PFSK-1 (cell line): ENCODE measurements around the gene MCM5.

Experiments used
- FOXP2 ChIP-seq: optimal IDR thresholded peaks from 2 replicates; pipeline ENCODE3; 2011; ENCODE audit warnings: borderline replicate concordance, control low read depth, inconsistent platforms; ENCODE audit not compliant: insufficient read depth; ENCODE audit errors: extremely low read length, extremely low read depth
- POLR2AphosphoS5 ChIP-seq: IDR thresholded peaks from 2 replicates; pipeline ENCODE4 v1.6.1; 2012; ENCODE audit warnings: low read depth, mild to moderate bottlenecking, control low read depth, low read length, moderate library complexity
- SIN3A ChIP-seq: IDR thresholded peaks from 2 replicates; pipeline ENCODE4 v1.6.1; 2012; ENCODE audit warnings: mild to moderate bottlenecking, low read length, moderate library complexity, borderline replicate concordance; ENCODE audit not compliant: insufficient read depth
- TAF1 ChIP-seq: IDR thresholded peaks from 2 replicates; pipeline ENCODE4 v1.6.1; 2012; ENCODE audit warnings: low read length, control low read depth, borderline replicate concordance; ENCODE audit not compliant: insufficient read depth
- TF ChIP-seq, protein P1 (sequence below), 2 experiments: IDR thresholded peaks; 2 replicates each; pipeline versions ENCODE4 v1.6.1 to v1.8.0; 2011 to 2012; ENCODE audit warnings: low read depth in 2 of 2, low read length in 2 of 2, control low read depth in 1 of 2, inconsistent platforms in 1 of 2, mild to moderate bottlenecking in 1 of 2, moderate library complexity in 1 of 2; ENCODE audit not compliant: insufficient read depth in 1 of 2

MCM5 gene

DNA sequence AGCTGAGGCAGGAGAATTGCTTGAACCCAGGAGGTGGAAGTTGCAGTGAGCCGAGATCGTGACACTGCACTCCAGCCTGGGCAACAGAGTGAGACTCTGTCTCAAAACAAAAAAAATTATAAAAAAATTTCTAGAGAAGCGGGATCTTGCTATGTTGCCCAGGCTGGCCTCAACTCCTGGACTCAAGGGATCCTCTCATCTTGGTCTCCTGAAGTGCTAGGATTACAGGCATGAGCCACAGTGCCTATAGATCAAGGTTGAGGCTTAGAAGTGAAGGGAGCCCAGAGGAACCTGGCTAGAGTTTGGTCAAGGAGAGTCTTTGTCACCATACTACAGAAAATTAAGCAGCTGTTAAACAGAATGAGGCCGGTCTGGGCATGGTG lies 1.4 kb upstream of the MCM5 start:
- TF ChIP-seq, protein P1, sequence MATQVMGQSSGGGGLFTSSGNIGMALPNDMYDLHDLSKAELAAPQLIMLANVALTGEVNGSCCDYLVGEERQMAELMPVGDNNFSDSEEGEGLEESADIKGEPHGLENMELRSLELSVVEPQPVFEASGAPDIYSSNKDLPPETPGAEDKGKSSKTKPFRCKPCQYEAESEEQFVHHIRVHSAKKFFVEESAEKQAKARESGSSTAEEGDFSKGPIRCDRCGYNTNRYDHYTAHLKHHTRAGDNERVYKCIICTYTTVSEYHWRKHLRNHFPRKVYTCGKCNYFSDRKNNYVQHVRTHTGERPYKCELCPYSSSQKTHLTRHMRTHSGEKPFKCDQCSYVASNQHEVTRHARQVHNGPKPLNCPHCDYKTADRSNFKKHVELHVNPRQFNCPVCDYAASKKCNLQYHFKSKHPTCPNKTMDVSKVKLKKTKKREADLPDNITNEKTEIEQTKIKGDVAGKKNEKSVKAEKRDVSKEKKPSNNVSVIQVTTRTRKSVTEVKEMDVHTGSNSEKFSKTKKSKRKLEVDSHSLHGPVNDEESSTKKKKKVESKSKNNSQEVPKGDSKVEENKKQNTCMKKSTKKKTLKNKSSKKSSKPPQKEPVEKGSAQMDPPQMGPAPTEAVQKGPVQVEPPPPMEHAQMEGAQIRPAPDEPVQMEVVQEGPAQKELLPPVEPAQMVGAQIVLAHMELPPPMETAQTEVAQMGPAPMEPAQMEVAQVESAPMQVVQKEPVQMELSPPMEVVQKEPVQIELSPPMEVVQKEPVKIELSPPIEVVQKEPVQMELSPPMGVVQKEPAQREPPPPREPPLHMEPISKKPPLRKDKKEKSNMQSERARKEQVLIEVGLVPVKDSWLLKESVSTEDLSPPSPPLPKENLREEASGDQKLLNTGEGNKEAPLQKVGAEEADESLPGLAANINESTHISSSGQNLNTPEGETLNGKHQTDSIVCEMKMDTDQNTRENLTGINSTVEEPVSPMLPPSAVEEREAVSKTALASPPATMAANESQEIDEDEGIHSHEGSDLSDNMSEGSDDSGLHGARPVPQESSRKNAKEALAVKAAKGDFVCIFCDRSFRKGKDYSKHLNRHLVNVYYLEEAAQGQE (IDR thresholded peaks at IDR 0.05; ENCODE audit: insufficient read depth in 1 of 2, low read depth in 2 of 2, low read length in 2 of 2), result no peak
- TF ChIP-seq SIN3A (no peak), POLR2AphosphoS5 (no peak), TAF1 (no peak), FOXP2 (no peak)

DNA sequence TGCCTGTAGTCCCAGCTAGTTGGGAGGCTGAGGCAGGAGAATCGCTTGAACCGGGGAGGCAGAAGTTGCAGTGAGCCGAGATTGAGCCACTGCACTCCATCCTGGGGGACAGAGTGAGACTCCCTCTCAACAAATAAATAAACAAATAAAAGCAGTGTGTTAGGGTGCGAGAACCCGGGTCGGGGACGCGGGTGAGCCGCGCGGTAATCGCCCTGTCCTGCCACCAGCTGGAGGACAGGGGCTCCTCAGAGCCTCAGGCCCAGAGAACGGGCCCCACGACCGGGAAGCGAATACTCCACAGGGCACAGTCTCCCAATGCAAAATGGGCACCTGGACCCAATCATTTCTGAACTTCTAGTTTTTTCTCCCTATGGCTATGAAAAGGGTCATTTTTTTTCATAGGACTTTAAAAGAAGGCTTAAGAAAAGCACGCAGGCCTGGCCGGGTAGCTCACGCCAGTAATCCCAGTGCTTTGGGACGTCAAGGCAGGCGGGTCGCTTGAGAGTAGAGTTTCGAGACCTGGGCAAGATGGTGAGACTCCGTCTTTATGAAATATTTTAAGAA lies 744 bp upstream of the MCM5 start:
- TF ChIP-seq POLR2AphosphoS5, result no peak

DNA sequence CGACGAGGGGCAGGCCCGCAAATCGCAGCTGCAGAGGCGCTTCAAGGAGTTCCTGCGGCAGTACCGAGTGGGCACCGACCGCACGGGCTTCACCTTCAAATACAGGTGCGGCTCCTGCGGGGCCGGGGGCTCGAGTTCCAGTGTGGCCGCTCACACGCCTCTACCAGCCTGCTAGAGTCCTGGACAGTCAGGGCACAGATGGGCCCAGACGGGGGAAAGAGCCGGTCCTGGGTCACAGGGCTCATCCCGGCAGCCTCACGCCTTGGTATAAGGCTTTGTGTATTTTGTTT lies 506 bp downstream of the MCM5 start:
- TF ChIP-seq POLR2AphosphoS5 (no peak), FOXP2 (no peak), SIN3A (no peak), TAF1 (no peak)
- TF ChIP-seq, protein P1 (IDR thresholded peaks at IDR 0.05; ENCODE audit: insufficient read depth in 1 of 2, low read depth in 2 of 2, low read length in 2 of 2), result no peak

DNA sequence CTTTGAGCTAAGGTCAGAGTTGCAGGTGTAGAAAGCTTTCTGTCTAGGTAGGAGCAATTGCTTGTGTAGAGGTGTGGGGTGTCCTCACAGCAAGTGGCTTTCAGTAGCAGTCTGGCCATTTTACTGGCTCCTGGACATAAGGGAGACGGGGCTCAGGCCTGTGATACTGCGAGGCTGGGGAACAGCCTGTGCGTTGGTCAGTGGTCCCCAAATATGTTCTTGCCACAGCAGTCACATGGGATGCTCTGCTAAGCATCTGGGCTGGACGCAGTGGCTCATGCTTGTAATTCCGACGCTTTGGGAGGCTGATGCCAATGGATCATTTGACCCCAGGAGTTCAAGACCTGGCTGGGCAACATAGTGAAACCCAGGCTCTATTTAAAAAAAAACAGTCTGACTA lies 1.9 kb downstream of the MCM5 start:
- TF ChIP-seq, protein P1 (IDR thresholded peaks at IDR 0.05; ENCODE audit: insufficient read depth in 1 of 2, low read depth in 2 of 2, low read length in 2 of 2), result no peak
- TF ChIP-seq TAF1, result no peak
- TF ChIP-seq FOXP2, result no peak
- TF ChIP-seq SIN3A, result no peak
- no peak for TF ChIP-seq POLR2AphosphoS5

DNA sequence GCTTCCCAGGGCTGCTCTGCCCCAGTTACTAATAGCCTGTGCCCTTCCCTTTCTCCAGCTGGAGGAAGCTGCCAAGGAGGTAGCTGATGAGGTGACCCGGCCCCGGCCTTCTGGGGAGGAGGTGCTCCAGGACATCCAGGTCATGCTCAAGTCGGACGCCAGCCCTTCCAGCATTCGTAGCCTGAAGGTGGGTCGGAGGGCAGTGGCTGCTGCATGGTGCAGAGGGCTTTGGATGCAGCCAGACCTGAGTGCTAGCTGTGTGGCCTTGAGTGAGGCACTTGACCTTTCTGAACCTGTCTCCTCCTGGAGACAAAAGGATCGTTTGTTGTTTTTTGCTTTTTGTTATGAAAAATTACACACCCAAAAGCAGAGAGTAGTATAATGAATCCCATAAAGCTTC lies 3.4 kb downstream of the MCM5 start:
- TF ChIP-seq TAF1, result no peak
- TF ChIP-seq POLR2AphosphoS5, result no peak
- no peak for TF ChIP-seq FOXP2
- no peak for TF ChIP-seq SIN3A
- TF ChIP-seq, protein P1 (IDR thresholded peaks at IDR 0.05; ENCODE audit: insufficient read depth in 1 of 2, low read depth in 2 of 2, low read length in 2 of 2), result no peak

DNA sequence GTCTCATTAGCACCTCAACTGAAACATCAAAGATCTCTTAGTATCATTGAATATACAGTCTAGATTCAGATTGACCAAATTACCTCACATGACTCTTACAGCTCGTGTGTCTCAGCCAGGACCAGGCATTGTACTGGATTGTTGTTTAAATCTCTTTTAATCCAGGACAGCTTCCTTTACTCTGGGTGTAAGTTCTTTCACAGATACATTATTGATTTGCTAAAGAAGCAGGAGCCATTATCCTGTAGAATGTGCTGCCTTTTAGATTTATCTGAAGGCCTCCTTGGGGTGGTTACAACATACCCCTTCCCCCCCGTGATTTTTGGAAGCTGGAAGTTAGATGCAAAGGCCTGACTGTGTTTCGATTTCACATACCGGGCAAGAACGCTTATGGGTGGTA lies 4.2 kb downstream of the MCM5 start:
- no peak for TF ChIP-seq TAF1
- no peak for TF ChIP-seq POLR2AphosphoS5
- no peak for TF ChIP-seq FOXP2
- no peak for TF ChIP-seq SIN3A
- TF ChIP-seq, protein P1 (IDR thresholded peaks at IDR 0.05; ENCODE audit: insufficient read depth in 1 of 2, low read depth in 2 of 2, low read length in 2 of 2), result no peak
